Germinal center (tissue), 1 donor: ENCODE data around the gene SPON1.
"Not testable (repeated sequence)": the region's sequence is repeated elsewhere in the genome, so short reads cannot be mapped to it uniquely, and the experiment has no call there.

Experiments
- DNase-seq: peaks from one replicate; pipeline ENCODE4 v3.0.0; 2012; ENCODE audit warnings: mixed read lengths, low spot score

SPON1 gene

DNA sequence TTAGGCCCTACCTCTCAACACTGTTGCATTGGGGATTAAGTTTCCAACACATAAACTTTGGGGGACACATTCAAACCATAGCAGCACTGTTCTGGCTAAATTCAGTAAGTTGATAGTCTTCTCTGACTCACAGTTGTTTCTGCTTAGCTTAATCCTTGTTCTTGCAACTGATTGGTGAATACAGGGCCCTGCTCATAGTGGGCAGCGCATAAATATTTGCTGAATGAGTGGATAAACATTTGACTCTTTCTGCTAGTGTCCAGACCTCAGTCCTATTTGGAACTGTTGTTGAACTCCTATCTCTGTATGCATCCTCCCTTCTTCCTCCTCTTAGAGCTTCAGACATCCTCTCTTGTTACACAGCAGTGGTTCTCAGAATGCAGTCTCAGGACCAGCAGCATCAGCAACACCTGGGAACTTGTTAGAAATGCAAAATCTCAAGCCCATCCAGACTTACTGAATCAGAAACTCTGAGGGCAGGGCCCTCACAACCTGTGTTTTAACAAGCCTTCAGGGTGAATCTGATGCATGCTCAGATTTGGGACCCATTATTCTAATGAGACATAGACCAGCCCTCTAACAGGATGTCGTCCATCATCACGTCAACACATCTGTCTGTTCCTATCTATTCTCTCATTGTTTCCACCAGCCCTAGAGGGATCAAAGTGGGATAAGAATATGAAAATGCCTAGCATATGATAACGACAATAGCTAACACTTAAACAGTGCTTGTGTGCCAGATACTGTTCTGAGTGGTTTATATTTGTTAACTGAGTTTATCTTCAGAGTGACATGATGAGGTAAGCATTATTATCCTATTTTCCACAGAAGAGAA lies 22.3 kb downstream of the SPON1 start:
- no peak for DNase-seq

DNA sequence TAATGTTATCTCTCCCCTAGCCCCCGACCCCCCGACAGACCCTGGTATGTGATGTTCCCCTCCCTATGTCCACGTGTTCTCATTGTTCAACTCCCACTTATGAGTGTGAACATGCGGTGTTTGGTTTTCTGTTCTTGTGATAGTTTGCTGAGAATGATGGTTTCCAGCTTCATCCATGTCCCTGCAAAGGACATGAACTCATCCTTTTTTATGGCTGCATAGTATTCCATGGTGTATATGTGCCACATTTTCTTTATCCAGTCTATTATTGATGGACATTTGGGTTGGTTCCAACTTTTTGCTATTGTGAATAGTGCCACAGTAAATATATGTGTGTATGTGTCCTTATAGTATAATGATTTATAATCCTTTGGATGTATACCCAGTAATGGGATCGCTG lies 24.2 kb downstream of the SPON1 start:
- not testable (repeated sequence) for DNase-seq

DNA sequence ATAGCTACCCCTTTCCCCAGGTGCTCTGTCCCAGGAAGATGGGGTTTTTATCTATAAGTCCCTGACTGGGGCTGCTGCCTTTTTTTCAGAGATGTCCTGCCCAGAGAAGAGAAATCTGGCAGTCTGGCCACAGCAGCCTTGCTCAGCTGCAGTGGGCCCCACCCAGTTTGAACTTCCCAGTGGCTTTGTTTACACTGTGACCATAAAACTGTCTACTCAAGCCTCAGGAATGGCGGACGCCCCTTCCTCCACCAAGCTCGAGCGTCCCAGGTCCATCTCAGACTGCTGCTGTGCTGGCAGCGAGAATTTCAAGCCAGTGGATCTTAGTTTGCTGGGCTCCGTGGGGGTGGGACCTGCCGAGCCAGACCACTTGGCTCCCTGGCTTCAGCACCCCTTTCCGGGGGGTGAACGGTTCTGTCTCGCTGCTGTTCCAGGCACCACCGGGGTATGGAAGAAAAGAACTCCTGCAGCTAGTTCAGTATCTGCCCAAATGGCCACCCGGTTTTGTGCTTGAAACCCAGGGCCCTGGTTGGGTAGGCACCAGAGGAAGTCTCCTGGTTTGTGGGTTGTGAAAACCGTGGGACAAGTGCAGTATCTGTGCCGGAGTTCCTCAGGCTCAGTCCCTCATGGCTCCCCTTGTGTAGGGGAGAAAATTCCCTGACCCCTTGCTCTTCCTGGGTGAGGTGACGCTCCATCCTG lies 29.8 kb downstream of the SPON1 start:
- DNase-seq = not testable (repeated sequence)

DNA sequence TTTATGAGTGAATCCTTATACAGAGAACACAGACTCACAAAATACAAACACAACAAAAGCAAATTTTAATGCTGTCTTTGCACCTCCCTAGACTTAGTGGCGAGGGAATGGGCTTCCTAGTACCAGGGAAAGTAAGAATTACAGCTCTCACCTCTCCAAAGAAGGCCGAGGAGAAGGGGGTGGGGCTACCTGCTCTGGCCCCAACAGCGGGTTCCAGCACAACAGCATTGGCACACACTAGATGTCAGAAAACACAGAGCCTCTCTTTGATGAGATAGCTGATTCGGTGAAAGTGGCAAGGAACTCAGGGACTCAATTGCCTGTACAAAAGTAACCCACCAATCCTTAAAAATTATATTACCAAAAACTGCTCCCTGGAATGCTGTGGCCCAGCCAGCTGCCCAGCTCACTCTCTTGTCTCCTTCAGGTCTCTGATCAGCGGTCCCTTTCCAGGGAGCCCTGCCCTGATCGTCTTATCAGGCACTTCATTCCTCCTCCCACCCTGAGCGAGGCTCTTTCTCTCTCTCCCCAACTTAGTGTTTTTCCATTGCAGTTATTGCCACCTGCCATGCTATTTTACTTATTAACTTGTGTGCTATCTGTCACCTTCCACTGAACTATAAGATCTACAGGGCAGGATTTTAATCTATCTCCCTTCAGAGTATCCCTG lies 30.7 kb downstream of the SPON1 start:
- no peak for DNase-seq

DNA sequence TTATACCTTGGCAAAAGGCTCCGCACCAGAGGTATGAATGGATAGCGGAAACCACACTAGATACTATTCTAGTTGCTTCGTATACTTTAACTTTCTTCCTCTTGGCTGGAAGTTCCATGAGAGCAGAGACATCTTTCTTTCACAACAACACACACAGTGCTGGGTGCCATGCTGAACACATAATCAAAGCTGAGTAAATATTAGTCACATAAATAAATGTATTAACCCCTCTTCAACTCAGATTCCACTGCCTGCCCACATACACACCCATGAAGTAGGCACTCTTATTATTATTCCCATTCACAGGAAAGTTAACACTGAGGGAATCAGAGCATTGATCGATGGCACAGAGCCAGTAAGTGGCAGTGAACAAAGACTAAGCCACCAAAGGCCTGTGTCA lies 35.4 kb downstream of the SPON1 start:
- DNase-seq = no peak

DNA sequence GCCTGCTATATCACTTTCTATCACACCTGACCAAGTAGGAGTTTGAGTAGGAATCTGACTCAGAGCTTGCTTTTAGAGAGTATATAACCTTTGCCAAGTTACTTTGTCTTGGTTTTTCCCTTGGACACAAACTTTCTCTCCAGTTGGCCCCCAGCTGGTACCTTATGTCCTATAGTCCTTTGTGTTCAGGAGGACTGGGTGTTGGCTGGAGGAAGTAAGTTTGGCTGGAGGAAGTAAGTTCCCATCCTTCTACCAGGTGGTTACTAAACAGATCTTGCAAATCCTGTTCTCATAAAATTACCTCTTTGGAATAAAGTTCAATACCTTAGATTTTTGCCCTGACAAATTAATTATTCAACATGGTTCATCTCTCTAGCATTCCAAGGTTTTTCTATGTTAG lies 37.2 kb downstream of the SPON1 start:
- DNase-seq = no peak

DNA sequence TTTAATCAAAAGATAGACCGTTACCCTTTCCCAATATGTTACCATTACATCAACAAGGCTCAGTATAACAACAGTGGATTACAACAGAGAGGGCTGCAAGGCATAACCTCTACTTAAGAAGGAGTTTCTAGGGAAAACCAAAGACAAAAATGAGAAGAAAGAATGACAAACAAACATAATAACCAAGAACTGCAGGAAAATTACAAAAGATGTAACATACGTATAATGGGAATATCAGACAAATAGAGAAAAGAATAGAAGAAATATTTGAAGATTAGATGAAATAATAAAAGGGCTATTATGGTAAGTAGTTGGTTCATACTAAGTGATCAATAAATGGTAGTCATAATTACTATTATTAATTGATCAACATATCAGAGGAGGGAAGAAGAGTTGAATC lies 39.1 kb downstream of the SPON1 start:
- no peak for DNase-seq

DNA sequence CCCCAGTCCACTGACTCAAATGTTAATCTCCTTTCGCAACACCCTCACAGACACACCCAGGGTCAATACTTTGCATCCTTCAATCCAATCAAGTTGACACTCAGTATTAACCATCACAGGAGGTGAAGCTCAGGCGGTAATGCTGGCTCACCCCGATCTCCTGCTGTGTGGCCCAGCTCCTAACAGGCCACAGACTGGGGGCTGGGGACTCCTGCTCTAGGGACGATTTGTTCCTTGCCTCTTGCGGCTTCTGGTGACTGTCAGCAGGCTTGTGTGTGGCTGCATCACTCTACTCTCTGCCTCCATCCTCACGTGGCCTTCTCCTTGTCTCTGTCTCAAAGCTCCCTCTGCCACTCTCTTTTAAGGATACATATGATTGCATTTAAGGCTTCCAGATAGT lies 45.0 kb downstream of the SPON1 start:
- no peak for DNase-seq

DNA sequence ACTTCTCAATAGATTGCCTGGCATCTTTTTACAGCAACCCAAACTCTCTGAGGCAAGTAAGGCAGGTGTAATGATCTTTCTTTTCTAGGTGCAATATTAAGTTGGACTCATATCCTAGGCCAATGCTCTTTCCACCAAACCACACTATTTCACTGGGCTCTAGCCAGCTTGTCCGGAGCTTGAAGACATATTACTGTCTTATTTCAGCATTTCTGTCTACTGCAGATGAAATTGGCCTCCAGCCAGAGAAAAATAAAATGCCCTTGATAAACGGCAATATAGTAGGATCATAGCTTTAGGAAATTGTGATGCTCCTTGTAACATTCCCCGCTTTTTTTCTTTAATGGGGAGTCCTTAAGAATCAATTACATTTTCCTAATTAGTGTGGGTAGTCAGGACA lies 48.1 kb downstream of the SPON1 start:
- no peak for DNase-seq

DNA sequence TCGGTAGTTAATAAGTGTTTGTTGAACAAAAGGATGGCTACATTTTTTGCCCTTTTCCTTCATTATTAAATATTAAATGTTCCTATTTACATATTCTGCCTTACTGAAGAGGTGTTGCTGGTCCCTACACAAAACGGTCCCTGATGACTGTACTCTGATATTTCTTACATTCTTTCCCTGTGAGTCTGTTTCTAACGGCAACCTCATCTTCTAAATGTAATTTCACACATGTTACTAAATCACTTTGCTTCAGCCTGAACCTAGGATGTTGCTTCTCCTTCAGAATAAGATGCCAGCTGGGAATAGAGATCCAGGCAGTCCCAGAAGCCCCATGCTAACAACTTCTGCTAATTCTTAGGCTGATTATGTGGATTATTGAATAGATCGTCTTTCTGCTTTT lies 50.3 kb downstream of the SPON1 start:
- DNase-seq = no peak

DNA sequence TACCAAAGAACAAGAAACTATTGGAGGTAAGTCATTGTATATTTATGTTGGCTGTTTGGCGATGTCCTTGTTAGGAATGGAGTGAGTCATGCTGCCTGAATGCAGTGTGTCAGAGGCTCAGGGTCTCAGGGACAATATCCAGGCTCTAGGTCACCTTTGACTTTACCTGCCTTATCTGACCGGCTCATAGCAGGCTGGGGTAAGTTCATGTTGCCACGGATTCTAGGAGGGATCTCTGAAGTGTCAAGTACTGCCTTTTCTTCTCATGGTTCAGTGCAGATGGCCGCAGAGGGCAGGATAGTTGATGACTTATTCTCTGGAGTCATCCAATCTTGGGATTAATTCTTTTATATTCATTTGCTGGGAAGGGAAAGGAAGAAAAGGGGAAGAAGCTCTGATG lies 53.2 kb downstream of the SPON1 start:
- DNase-seq = no peak

DNA sequence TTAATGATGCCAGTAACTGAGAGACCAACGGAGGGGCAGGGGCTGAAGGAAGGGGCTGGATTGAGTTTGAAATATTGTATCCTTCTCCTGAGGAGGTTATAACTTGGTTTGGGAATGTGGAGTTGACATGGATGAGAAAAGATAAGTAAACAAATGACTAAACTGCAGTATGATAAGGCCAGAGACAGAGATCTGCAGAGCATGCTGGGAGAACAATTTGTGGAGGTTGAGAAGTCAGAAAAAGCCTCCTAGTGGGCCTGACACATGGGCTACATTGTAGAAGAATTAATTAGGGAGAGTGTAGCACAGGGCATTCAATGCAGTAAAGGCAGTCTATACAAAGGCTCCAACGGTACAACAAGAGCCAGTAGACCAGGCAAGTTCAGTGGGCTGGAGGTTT lies 55.9 kb downstream of the SPON1 start:
- no peak for DNase-seq

DNA sequence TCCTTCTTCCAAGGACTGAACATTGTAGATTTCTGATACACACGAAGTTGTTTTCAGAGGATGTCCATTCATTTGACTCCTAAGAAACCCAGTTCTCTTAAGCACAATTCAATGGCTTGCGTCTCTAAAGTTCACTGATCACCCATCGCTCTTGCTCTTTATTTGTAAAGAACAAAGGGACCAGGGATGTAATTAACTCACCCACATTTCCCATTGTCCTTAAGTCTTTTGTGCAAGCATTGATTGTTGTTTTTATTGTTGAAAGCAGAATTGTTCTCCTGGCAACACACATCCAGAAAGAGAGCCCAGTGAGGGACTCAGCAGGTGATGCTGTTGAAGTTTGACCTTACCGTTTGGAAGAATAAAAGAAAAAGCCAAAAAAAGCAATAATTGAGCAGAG lies 59.2 kb downstream of the SPON1 start:
- no peak for DNase-seq

DNA sequence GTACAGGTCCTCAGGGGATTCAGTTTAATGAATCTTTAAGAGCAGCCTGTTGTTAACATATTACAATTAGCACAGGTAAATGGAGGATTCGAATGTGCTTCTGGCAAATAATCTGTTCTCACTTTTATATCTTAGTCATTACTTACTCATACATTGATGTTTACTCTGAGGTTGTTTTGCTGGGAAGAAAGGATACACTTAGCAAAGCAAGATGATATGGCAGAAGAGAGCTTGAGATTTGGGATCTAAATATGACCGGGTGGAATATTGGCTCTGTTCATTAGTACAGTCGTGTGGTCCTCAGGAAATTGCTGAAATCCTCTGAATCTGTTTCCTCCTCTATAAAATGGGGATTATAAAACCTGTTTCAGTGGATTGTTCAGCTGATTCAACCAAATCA lies 59.7 kb downstream of the SPON1 start:
- no peak for DNase-seq

DNA sequence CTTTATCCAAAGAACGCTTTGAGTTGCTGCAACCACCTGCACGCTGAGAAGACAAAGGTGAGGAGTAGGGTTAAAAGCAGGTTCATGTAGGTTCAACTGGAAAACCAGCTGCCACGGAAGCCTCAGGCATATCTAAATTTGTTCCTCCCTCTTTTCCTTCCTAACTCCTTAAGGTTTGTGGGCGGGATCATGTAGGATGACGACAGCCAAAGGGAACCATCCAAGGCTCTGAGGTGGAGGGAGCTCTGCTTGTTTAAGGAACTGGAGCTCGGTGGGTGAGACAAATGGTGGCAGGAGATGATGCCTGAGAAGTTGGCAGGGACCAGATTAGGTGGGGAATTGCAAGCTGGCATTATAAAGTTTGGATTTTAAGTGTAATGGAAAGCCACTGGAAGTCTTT lies 60.3 kb downstream of the SPON1 start:
- no peak for DNase-seq

DNA sequence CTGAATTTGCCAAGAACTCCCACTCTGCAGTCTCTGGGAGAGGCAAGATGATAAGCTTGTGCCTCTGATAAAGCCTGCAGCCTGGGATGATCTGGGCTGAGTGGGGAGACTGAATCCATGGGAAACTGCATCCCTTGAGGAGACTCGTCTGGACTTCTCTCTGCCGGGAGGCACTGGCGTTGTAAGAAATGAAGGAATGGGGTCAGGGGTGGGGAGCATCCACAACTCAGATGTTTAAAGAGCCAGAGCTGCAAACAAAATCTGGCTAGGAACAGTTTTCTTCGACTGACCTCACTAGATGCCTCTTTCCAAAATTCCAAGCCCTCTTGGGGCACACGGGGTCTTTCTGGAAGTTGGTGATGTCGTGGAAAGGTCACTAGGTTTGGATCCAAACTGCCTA lies 64.4 kb downstream of the SPON1 start:
- DNase-seq = no peak

DNA sequence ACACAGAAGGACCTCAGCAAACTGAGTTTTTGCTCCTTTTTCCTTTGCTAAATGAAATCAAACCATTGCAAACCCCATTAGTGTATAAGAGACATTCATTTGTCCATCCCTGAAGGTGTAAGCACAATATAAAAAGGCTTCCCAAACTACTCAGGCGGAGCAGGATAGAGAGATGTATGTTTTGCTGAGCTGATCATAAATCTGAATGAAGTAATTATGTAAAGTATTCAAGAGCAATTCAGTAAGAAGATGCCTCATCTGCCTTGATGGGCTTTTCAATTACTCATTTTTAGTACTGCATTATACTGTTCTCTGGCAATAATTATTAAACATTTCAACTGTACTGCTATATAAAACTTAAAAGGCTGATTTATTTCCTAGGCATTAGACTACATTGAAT lies 65.0 kb downstream of the SPON1 start:
- DNase-seq = no peak

DNA sequence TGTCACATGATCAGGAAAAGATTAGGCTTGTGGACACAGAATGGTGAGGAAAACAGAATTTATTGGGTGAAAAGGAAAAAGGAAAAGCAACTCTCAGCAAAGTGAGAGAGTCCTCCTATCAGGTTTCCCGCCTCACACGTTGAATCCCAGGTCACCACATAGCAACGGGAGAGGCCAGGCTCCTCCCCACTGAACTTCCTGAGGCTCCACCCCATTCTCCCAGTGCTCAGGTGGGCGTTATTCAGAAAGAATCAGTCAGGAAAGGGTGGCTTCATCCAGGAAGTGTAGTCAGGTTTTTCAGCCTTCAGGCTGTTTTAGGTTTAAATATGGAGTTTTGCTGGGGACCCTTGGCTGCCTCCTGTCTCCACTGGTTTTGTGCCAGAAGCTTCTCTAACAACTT lies 66.9 kb downstream of the SPON1 start:
- DNase-seq = no peak

DNA sequence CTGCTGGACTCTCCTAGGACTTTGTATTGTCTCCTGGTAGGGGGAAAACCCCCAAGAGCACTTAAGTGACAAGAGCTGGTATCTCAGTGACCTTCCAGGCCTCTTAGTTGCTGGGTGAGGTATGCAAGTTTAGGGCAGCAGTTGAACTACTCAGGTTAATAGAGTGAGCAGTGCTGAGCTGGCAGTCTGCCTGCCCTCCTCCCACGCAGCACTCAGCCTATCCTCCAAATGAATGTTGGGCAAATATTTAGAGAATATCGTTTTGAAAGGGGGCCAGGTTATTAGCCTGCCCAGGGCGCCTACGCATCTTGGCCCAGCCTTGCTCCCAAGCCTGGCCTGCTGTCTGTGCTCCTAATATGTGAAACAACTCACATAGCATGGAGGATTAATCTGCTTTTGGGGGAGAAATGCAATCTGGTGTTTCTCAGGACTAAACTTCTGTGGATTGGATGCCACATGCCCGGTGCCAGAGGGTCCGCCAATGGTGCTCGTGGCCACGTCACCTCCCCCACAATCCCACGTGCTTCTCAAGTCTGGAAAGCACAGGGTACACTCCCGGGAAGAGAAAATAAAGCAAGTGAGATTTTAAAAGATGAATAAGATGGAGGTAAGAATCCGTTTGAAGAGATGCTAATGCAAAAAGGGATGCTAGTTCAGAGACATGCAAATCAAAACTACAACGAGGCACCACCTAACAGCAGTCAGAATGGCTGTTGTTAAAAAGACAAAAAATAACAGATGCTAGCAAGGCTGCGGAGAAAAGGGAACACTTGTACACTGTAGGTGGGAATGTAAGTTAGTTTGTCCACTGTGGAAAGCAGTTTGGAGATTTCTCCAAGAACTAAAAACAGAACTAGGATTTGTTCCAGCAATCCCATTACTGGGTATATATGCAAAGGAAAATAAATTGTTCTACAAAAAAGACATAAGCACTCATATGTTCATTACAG lies 67.7 kb downstream of the SPON1 start:
- DNase-seq = no peak

DNA sequence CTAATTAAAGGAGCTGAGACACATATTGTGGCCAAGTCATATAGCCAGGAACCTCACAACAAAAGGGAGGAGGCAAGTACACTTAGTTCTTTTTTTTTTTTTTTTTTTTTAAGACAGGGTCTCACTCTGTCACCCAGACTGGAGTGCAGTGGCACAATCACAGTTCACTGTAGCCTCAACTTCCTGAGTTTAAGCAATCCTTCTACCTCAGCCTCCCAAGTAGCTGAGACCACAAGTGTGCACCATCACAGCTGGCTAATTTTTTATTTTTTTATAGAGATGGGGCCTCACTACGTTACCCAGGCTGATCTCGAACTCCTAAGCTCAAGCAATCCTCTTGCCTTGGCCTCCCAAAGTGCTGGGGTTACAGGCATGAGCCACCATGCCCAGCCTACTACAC lies 73.0 kb downstream of the SPON1 start:
- DNase-seq = not testable (repeated sequence)

DNA sequence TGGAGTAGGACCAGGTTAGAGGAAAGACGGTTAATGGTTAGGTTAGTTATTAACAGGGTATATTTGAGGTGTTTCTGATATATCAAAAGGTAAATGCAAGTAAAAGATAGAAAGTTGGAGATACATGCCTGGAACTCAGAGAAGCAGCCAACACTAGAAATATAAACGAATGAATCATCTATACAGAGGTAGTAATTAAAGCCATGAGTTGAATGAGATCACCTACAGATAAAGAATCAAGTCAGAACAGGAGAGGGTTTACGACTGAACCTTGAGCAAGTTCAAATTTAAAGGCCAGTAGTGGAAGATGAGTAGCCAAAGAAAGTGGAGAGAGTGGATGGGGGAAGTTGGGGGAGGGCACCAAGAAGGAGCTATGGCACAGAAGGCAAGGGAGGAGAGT lies 73.9 kb downstream of the SPON1 start:
- no peak for DNase-seq

DNA sequence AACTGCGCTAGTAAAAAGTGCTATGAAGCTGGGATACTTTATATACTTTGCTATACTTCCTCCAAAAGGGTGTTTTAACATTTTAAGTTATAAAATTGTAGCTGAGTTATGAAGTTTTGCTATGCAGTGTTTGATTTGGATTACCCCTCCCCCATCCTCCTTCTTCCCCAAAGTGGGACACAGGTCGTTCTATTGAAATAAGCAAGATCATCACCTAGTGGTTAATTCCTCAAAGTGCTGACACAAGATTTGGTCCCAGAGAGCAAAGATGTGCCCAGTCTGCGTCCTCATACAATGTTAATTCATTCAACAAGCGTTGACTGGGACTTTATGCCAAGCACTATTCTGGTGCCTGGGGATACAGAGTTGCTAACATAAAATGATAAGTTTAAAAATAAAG lies 78.5 kb downstream of the SPON1 start:
- no peak for DNase-seq
